Measurements from ENCODE around the gene CLOCK.

DNA sequence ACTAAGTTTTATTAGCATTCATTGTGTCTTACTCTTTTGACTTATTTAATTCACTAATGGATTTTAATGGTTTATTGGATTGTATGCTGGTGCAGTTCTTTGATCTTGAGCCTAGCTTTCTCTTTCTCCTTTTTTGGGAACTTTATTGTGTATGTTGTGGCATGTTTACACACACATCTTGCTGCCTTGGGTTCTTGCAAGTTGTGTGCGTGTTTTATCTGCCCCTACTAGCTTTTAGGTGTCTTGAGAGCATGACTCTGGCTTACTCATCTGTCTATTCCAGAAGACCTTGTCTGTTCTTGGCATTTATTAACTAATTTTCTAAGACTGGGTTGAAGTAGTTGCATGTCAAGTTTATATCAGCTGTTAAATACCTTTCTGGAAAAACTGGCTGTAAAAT lies 148.2 kb downstream of the CLOCK start:
- TF ChIP-seq CREB1 (IDR thresholded peaks at IDR 0.05; ENCODE audit: low read depth) (no peak), RAD21 (IDR thresholded peaks at IDR 0.05; ENCODE audit: insufficient read depth, low read depth, low read length) (no peak), POLR2A (IDR thresholded peaks at IDR 0.05; ENCODE audit: low read depth, low read length) (no peak)
- TF ChIP-seq, protein P1, sequence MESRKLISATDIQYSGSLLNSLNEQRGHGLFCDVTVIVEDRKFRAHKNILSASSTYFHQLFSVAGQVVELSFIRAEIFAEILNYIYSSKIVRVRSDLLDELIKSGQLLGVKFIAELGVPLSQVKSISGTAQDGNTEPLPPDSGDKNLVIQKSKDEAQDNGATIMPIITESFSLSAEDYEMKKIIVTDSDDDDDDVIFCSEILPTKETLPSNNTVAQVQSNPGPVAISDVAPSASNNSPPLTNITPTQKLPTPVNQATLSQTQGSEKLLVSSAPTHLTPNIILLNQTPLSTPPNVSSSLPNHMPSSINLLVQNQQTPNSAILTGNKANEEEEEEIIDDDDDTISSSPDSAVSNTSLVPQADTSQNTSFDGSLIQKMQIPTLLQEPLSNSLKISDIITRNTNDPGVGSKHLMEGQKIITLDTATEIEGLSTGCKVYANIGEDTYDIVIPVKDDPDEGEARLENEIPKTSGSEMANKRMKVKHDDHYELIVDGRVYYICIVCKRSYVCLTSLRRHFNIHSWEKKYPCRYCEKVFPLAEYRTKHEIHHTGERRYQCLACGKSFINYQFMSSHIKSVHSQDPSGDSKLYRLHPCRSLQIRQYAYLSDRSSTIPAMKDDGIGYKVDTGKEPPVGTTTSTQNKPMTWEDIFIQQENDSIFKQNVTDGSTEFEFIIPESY (IDR thresholded peaks at IDR 0.05) = no peak
